Measurements from ENCODE around the gene CREBL2. TPM values are rescaled to one million over a fixed set of nuclear protein-coding genes. Genes with fewer than 3 reads are reported as not detected.

CREBL2 gene
- total and polyA plus RNA-seq, 10 of the 15 experiments (the other 5 are each of a cell fraction or from before 2014, with no cell fraction given) = 4.6 to 19.1 (median 13.5) TPM

GRCh38 chr12:12642916-12643315 is 31.2 kb downstream of the CREBL2 start:
- Histone ChIP-seq H3K36me3 (ENCODE audit: control insufficient read depth in 2 of 2, insufficient read depth in 2 of 2, low read length in 1 of 2) (peaks cover 0 to 2% of the 10 kb centered on the region in 2 experiments; a peak in 3 of 4 replicates), H3K9me3 (replicated peaks; ENCODE audit: control insufficient read depth, insufficient read depth, low read length) (peaks cover 21% of the 10 kb centered on the region), H3K79me2 (ENCODE audit: control insufficient read depth, insufficient read depth, low read length) (no peaks in the 10 kb centered on the region), H3K27ac (ENCODE audit: control insufficient read depth, insufficient read depth) (no peak overlapping the region), H3K4me3 (no peak overlapping the region), H3K9ac (ENCODE audit: control insufficient read depth, insufficient read depth, low read length) (no peak overlapping the region), H3K4me2 (ENCODE audit: control insufficient read depth, insufficient read depth) (no peak overlapping the region), H4K20me1 (ENCODE audit: control insufficient read depth, insufficient read depth) (no peaks in the 10 kb centered on the region), H3K4me1 (ENCODE audit: control insufficient read depth, insufficient read depth, low read length) (peaks cover 20% of the 10 kb centered on the region), H2AFZ (ENCODE audit: control insufficient read depth, low read depth, low read length) (no peak overlapping the region), H3K27me3 (replicated peaks in 1 of 2; ENCODE audit: control insufficient read depth in 2 of 2, insufficient read depth in 2 of 2, low read length in 1 of 2) (no peaks in the 10 kb centered on the region)
- in situ Hi-C loops (cut with MboI) (no loop called here), intact Hi-C loops (cut with micrococcal nuclease; ENCODE audit: unreplicated experiment) (no loop called here)
- WGBS (ENCODE audit: insufficient coverage, insufficient replicate concordance, low lambda C conversion rate, missing lambda C conversion rate) = 96% methylated on average over 3 of the region's 3 CpGs
- DNase-seq (ENCODE audit: low read depth, low spot score) (no peak), ATAC-seq (no peak), FAIRE-seq (no peak)
- SMC1A ChIA-PET (ENCODE audit: uncharacterized antibody, unreplicated experiment) = interaction anchor here (0.6 to 2.9 kb wide), 13 partner anchors 11 to 312 kb away, joined by 3 to 16 read pairs (median 4); no protein-coding TSS in a partner anchor
- CTCF ChIA-PET = interaction anchor here (0.7 to 7.7 kb wide), 12 partner anchors 10 to 274 kb away, joined by 3 to 60 read pairs (median 3); no protein-coding TSS in a partner anchor
- TF ChIP-seq SIN3A (IDR thresholded peaks at IDR 0.05; ENCODE audit: low read depth, low read length) = no peak
- TF ChIP-seq SMC3 (IDR thresholded peaks at IDR 0.05; ENCODE audit: borderline replicate concordance, low read length) = no peak
- POLR2A ChIA-PET = interaction anchor here (1.2 kb wide), 1 partner anchor 20 kb away, joined by 5 read pairs; no protein-coding TSS in a partner anchor
- no TSS peak for BruUV-seq (replicated peaks)
- RAD21 ChIA-PET (ENCODE audit: unreplicated experiment) = interaction anchor here (0.8 to 2.9 kb wide), 5 partner anchors 13 to 266 kb away, joined by 3 to 16 read pairs (median 4); no protein-coding TSS in a partner anchor

- Histone ChIP-seq H3K9ac (ENCODE audit: control insufficient read depth, insufficient read depth, low read length) (no peak overlapping the region; the same call in 1 of the 2 replicates), H2AFZ (ENCODE audit: control insufficient read depth, low read depth, low read length) (peak overlapping the region; percentile 45), H3K79me2 (ENCODE audit: control insufficient read depth, insufficient read depth, low read length) (no peaks in the 10 kb centered on the region), H3K9me3 (replicated peaks; ENCODE audit: control insufficient read depth, insufficient read depth, low read length) (peaks cover 30% of the 10 kb centered on the region), H3K4me3 (peak overlapping the region; percentile 14; the same call in 1 of the 2 replicates), H3K27me3 (replicated peaks in 1 of 2; ENCODE audit: control insufficient read depth in 2 of 2, insufficient read depth in 2 of 2, low read length in 1 of 2) (no peaks in the 10 kb centered on the region), H3K4me1 (ENCODE audit: control insufficient read depth, insufficient read depth, low read length) (peaks cover 20% of the 10 kb centered on the region), H3K4me2 (ENCODE audit: control insufficient read depth, insufficient read depth) (peak overlapping the region; percentile 84), H4K20me1 (ENCODE audit: control insufficient read depth, insufficient read depth) (no peaks in the 10 kb centered on the region), H3K36me3 (ENCODE audit: control insufficient read depth in 2 of 2, insufficient read depth in 2 of 2, low read length in 1 of 2) (peaks cover 0 to 2% of the 10 kb centered on the region in 2 experiments; a peak in 3 of 4 replicates), H3K27ac (ENCODE audit: control insufficient read depth, insufficient read depth) (peak overlapping the region; percentile 76)
- peak; percentile 69; the same call in 1 of the 2 replicates for TF ChIP-seq TCF12 (IDR thresholded peaks at IDR 0.05; ENCODE audit: low read depth, low read length)
- TF ChIP-seq BCL11A (IDR thresholded peaks at IDR 0.05; ENCODE audit: low read depth, low read length) = no peak
- TF ChIP-seq RAD21 (IDR thresholded peaks at IDR 0.05; ENCODE audit: insufficient read depth, low read depth, low read length) = peak; percentile 59
- 0 out of 2 replicates have a peak, but pooled peaks have one; percentile 4 for TF ChIP-seq PKNOX1 (IDR thresholded peaks at IDR 0.05)
- TF ChIP-seq POU2F2 (IDR thresholded peaks at IDR 0.05; ENCODE audit: borderline replicate concordance, low read depth, low read length) = no peak
- TF ChIP-seq RB1 (IDR thresholded peaks at IDR 0.05; ENCODE audit: borderline replicate concordance) = 0 out of 2 replicates have a peak, but pooled peaks have one; percentile 22
- TF ChIP-seq CBFB (IDR thresholded peaks at IDR 0.05; ENCODE audit: low read depth) = 0 out of 2 replicates have a peak, but pooled peaks have one; percentile 4
- TF ChIP-seq SMC3 (IDR thresholded peaks at IDR 0.05; ENCODE audit: borderline replicate concordance, low read length) = peak; percentile 79
- peak; percentile 38 to 70 (median 50) for TF ChIP-seq CTCF (IDR thresholded peaks at IDR 0.05 in 2 of 3, conservative IDR thresholded peaks at IDR 0.05 in 1 of 3; ENCODE audit: control insufficient read depth in 2 of 3, extremely low read depth in 1 of 3, insufficient read depth in 1 of 3, low read depth in 3 of 3, low read length in 3 of 3)
- TF ChIP-seq FOXM1 (IDR thresholded peaks at IDR 0.05; ENCODE audit: low read depth, low read length) = 0 out of 2 replicates have a peak, but pooled peaks have one; percentile 12
- TF ChIP-seq CHD1 (IDR thresholded peaks at IDR 0.05; ENCODE audit: low read depth, low read length) = no peak
- TF ChIP-seq MEF2B (IDR thresholded peaks at IDR 0.05; ENCODE audit: partially characterized antibody, poor library complexity, severe bottlenecking) = no peak
- FAIRE-seq (no peak), DNase-seq (ENCODE audit: low read depth, low spot score) (no peak), ATAC-seq (peak; percentile 90)
- in situ Hi-C loops (cut with MboI) (no loop called here), intact Hi-C loops (cut with micrococcal nuclease; ENCODE audit: unreplicated experiment) (loop anchor here (1.0 kb wide), 1 partner anchor 59 kb away; no protein-coding TSS in a partner anchor)
- ChIA-PET CTCF (interaction anchor here (0.7 to 7.7 kb wide), 27 partner anchors 10 to 280 kb away, joined by 3 to 79 read pairs (median 6); partner anchors contain the start of genes CREBL2 and DUSP16), SMC1A (ENCODE audit: uncharacterized antibody, unreplicated experiment) (interaction anchor here (0.7 to 3.5 kb wide), 35 partner anchors 8 to 288 kb away, joined by 3 to 45 read pairs (median 5); partner anchors contain the start of genes CDKN1B and CREBL2), POLR2A (interaction anchor here (0.7 to 2.0 kb wide), 9 partner anchors 8 to 80 kb away, joined by 3 to 6 read pairs (median 3); no protein-coding TSS in a partner anchor), RAD21 (ENCODE audit: unreplicated experiment) (interaction anchor here (0.7 to 3.0 kb wide), 27 partner anchors 9 to 287 kb away, joined by 3 to 32 read pairs (median 4); partner anchors contain the start of gene DUSP16)
- no TSS peak for BruUV-seq (replicated peaks)
- 32% methylated on average over 3 of the region's 3 CpGs for WGBS (ENCODE audit: insufficient coverage, insufficient replicate concordance, low lambda C conversion rate, missing lambda C conversion rate)
Observed at GRCh38 chr12:12645485-12645884, 33.8 kb downstream of the CREBL2 start.

All from GM12878 (cell line).